ENCODE measurements around the gene RPL18.
"Not testable (repeated sequence)": the region's sequence is repeated elsewhere in the genome, so short reads cannot be mapped to it uniquely, and the experiment has no call there.

Gene RPL18

DNA sequence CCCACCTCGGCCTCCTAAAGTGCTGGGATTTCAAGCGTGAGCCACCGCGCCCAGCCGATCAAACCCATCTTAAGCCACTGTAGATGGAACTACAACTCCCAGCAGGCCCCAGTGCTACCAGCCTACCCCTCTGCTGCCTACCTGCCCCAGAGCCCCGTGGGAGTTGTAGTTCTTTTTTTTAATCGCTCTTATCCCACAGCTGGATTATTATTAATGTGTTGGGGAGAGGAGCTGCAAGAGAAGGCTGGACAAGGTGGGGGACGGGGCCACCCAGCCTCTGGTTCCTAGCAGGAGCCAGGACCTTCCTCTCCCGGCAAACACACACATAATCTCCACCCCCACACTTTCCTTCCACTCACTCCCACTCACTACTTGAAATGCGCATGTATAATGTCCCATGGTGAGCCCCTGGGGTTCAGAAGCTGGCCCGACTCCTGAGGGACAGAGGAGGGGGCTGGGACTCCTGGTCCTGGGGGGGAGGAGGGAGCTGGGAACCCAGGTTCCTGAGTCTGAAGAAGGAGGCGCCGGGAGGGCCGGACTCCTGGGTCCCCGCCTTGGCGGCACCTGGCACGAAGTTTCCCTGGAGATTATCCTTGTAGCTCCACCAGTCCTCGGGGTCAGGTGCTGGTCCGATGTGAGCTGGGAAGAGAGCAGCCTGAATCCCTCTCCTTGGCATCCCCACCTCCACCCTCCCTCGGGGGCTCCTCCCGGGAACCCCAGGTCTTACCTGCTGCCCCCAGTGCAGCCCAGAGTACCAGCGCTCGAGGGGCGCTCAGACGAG lies 26.1 kb upstream of the RPL18 start:
- DNase-seq (ENCODE audit: low read depth in 2 of 2): peak; percentile 37 to 63

DNA sequence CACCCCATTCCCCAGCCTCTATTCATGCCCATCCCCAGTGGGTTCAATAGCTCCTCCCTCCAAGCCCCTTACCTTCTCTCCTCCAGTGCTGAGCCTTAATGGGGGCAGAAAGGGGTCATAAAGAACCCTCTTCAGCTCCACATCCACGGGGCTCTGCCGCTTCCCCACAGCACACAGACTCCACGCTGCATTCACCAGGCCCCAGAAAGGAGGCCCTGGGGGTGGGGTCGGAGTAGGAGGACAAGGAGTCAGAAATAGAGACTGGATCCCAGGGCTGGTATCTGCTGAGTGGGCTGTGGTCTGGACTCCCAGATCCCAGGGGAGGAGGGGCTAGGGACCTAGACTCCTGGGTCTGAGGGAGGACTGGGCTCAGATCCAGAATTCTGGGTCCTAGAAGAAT lies 25.4 kb upstream of the RPL18 start:
- DNase-seq (ENCODE audit: low read depth in 2 of 2): no peak

DNA sequence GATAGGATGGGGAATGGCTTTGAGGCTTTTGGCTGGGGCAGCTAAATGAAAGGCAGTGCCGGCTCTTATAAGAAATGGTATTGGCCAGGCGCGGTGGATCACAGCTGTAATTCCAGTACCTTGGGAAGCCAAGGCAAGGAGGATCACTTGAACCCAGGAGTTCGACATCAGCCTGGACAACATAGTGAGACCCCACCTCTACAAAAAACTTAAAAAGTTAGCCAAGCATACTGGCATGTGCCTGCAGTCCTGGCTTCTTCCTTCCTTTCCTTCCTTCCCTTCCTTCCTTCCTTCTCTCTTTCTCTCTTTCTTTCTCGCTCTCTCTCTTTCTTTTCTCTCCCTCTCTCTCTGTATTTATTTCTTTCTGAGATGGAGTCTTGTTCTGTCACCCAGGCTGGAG lies 23.9 kb upstream of the RPL18 start:
- DNase-seq (ENCODE audit: low read depth in 2 of 2): no peak

DNA sequence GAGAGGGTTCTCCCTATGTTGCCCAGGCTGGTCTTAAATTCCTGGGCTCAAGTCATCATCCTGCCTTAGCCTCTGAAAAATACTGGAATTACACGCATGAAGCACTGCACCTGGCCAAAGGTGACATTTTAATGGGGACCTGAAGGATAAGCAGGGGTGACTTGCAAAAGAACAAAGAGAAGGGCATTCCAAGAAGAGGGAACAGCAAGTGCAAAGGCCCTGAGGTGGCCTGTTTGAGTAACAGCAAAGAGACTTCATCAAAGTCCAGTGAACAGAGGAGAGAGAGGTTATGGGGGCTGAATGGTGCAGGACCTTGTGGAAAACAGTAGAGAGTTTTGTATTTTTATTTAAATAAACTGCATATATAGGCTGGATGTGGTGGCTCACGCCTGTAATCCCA lies 22.9 kb upstream of the RPL18 start:
- no peak for DNase-seq (ENCODE audit: low read depth in 2 of 2)

DNA sequence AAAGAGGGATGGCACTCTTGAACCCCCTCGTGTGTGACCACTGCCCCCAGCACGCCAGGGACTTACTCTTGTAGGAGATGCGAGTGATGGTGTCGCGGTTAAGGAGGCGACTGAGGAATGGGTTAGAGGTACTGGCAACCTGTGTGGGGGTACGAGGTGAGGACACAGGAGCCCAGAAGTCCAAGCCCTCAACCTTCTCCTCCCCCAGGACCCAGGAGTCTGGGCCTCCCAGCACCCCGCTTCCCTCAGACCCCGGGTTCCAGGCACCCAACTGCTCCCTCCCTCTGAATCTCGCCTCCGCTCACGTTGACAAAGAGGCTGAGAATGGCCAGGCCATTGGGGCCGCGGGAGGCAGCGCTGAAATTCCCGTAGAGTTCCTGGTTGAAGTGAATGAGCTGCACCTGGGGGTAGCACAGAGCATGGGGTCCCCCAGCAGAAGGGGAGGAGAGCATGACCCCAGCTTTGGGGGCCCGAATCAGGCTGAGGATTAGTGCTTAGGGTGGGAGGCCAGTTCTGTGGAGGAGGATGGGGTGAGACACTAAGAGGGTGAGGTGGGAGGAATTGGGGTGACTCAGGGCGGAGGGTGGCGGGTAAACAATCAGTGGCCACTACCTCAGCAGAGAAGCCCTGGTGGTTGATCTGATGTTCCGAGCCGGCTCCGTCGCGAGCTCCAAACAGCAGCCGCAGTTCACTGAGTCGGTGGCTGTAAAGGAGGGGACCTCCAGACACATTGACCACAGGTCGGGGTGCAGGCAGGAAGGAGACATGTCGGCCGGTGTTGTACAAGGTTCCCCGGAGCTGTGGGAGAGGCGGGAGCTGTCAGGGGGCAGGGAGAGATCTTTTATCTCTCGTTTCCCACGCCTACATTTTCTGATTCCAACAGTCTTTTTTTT lies 20.8 kb upstream of the RPL18 start:
- DNase-seq (ENCODE audit: low read depth in 2 of 2): no peak

DNA sequence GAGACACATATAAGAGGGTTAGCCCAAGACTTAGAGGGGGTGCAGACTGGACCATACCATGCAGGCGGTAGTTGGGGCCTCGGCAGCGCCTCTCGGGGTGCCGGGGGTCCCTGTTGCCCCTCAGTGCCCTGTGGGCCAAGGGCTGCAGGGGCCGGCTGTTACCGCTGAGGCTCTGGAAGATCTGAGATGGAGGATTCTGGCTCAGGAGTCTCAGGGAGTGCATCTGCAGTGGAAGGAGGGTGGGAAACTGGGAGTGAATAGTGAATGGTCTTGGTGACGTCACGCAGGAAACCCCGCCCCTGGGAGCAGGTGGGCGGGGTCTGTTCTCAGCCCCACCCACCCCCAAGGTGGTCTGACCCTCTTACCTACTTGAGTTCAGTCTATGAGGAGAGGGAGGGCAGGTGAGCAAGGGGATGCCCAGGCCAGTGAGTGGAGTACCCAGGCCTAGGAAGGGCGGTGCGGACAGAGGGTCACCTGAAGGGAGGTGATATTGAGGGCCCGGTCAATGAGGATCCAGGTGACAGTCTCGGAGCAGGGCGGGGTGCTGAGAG lies 19.9 kb upstream of the RPL18 start:
- no peak for DNase-seq (ENCODE audit: low read depth in 2 of 2)

DNA sequence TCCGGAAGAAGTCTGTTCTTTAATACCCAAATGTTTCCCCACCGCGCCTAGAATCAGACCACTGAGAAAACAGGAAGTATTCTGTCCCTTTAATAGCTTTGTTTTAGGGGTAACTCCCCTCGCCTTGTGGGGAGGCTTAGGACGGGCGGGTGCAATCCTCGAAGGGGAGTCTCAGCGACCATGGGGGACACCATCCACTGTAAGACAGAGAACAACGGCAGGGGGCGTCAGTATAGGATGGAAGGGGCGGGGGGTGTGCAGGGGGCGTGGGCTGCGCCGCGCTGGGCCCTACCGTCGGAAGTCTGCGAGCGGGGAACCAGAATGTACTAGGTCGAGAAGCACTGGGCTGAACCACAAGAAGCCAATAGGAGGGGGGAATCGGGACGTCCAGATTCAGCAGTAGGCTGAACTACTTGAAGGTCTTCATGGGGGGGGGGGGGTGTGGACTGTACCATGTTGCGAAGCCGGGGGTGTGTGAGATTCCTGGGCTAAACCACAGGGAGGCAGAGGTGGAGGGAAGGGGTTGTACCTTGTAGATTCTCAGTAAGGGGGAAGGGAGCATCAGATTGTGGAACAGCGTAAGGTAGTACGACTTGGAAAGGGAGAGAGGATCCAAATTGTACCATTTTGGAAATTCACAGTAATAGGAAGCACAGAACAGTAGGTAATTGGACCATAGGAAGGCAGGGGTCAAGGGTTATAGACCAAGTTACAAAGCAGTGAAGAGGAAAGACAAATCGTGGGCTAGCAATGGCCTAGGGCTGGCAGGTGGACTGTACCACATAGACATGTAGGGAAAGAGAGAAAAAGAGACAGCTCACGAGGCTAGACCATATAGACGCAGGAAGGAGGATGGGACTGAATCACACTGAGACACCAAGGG lies 19.2 kb upstream of the RPL18 start:
- peak; percentile 62 to 69 for DNase-seq (ENCODE audit: low read depth in 2 of 2)

DNA sequence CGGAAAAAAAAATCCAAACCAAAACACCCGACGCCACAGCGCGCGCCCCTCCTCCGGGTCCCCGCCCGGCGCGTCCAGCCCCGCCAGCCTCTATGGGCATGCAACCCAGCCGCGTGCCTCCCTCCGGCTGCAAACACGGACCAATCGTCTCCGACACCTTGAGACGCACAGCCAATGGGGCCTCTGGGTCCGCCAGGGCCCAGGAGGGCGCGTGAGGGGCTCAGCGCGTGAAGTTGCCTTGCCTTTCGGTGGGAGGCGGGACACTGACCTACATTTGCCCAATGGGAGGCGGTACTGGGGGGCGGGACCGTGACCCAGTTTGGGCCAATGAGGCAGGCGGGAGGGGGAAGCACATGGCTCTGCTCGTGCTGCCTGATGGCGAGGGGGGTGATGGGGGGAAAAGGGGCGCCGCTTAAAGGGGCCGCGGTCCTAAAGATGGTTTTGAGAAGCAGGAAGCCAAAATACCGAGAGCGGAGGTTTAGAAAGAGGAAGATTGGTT lies 18.5 kb upstream of the RPL18 start:
- peak; percentile 99 to 100 for DNase-seq (ENCODE audit: low read depth in 2 of 2)

DNA sequence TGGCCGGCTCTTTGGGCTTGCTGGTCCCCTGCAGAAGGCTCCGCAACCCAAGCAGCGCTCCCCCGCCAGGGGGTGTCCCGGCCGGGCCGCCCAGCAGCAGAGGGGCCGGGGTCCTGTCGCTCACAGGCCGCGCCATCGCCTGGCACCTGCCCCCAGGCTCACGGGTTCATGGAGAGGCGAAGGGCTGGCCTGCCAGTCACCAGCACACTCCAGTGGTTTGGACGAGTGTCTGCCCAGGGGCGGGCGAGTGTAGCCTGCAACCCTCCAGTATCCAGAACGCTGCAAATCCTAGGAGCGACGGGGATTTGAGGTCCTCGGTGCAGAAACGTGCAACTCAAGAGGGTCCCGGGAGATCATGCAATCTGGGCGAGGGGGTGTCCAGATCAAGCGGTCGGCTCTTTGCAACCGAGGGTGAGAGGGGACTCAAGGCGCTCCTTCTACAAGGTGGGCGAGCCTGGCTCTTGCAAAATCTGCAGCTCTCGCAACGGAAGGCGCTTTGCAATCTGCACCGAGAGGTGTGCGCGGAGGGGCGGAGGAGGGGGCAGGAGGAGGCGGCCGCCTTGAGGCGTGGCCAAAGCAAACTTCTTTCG lies 18.0 kb upstream of the RPL18 start, which contains the start of gene DBP:
Gene DBP (minus strand): TSS at position 521 of the 590 bp plus-strand sequence. CDS start 385 bp downstream, at position 136.
- DNase-seq (ENCODE audit: low read depth in 2 of 2): no peak

DNA sequence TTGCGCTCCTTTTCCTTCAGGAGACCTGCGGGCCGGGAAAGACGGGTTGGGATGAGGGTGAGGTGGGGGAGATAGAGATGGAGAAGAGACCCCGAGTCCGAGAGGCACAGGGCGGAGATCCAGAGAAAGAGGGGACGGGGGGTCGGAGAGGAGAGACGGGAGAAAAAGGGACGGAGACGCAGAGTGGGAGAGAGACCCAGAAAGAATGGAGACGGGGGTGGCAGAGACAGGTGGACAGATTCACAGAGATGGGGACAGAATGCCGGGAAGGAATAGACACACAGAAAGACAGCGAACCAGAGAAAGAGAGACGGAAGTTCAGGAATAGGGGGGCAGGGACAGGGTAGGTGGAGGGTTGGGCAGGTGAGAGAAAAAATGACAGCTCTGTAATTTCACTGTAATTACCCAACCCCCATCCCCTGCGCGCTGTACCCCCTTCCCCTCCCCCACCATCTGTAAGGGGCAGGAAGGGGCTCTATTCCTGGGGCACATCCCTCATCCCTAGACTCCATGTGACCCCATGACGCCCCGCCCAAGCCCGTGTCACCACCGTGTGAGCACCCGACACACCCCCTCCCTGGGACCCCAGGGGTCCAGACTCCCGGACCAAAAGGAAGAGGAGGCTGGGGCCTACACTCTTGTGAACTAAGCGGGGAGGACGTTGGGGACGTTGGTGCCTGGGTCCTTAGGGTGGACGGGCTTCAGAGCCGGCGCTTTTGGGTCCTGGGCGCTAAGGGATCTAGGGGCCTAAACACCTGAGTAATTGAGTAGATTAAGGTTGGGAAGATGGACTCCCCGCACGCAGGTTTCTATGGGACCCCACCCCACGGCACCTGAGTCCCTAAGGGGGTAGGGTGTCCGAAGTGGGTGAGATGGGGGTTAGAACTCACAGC lies 17.2 kb upstream of the RPL18 start:
- DNase-seq (ENCODE audit: low read depth in 2 of 2): no peak

DNA sequence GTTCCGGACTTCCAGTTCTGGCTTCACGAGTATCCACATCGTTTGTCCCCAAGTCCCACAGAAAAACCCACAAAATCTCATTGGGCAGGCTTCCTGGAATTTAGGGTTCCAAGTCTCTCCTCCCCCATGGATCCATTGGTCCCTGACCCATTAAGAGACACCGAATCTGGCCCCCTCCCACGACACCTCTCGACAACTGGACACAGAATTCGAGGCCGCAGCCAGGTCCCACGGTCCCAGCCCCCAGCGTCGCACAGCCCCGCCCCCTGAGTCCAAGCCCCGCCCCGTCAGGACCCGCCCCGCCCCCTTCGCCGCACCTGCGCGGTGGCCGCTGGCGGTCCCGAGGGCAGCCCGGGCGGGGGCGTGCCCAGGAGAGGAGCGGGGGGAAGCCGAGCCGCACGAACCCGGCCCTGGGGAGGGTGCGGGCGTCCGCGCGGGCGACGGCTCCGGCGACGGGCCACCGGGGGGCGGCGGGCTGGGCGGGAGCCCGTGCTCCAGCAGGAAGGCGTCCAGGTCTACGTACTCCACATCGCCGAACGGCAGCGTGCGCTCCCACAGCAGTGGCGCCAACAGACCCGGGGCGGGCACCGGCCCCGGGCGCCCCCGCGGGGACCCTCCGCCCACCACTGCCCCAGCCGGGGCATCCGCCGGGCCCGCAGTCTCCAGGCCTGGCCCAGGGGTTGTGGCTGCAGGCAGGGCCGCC lies 16.4 kb upstream of the RPL18 start:
- peak; percentile 56 to 68 for DNase-seq (ENCODE audit: low read depth in 2 of 2)

DNA sequence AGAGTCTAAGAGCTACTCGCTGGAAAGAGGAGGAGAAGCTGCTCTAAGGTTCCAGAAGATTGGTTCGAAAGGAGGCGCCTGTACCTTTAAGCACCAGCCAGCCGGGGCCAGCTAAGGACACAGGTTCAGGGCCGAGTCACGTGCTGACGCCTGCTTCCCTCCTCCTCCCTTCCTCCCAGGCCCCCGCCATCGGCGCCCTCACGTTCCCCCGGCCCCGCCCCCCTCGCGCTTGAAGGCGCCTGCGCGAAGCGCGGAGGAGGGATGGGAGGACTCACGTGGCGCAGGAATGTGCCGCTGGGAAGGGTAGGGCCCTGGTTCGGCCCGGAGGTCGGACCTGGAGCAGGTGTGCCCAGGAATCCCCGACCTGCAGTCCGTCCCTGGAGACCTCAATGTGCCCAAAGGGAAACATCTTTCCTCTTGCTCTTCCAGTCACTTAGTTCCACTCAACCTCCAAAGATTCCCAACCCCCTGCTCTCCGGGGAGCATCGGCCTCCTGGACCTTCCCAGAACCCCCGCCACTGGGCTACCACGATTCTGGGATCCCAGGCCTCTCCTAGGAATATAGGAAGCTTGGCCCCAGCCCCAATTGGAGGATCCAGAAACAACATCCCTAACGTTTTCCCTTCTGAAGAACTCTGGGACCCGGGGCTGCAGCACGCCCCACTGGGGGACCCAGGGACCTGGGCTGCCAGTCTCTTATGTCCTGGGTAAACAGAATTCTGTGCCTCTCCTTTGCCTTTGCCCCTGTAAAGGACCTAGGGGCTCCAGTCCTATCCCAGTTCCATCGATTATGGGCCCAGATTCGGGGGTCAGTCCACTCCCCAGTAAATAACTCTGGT lies 15.7 kb upstream of the RPL18 start:
- peak; percentile 78 to 82 for DNase-seq (ENCODE audit: low read depth in 2 of 2)

DNA sequence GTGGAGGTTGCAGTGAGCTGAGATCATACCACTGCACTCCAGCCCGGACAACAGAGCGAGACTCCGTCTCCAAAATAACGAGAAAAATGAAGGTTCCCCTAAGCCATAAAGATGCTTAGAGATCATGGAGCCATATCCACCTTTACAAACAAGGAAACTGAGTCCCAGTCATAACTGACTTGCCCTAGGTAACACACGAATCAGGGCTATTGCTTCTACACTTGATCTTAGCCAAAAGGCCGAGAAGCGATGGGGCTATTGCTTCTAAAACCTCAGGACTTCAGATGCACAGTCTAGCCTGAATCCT lies 15.0 kb upstream of the RPL18 start:
- DNase-seq (ENCODE audit: low read depth in 2 of 2): no peak

DNA sequence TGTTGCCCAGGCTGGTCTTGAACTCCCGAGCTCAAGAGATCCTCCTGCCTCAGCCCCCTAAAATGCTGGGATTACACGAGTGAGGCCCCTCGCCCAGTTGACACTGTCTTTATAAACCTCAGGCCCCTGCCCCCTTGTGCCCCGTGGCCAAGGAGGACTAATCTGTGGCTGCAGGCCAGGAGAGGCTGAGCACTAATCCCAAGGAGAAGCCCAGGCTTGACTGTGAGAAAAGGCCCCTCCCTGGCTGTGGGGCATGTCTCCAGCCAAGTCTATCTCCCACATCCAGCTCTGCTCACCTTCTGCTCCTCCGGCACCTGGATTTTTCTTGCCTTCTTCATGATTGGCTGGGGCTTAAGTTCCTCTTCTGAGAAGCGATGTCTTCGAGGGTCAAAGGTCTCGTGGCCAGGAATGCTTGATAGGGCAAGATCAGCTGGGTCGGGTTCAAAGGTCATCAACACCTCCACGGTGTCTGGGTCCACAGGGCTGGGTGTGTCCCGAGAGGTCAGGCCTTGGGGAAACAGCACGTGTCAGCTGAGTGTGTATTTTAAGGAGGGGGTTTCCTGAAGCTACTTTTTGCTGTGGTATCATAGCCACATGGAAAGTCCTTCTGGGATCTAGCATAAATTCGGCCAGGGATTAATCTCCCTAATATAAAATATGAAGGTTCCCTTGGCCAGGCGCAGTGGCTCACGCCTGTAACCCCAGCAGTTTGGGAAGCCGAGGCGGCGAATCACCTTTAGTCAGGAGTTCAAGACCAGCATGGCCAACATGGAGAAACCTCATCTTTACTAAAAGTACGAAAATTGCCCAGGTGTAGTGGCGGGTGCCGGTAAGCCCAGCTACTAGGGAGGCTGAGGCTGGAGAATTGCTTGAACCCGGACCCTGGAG lies 14.4 kb upstream of the RPL18 start:
- DNase-seq (ENCODE audit: low read depth in 2 of 2): no peak

DNA sequence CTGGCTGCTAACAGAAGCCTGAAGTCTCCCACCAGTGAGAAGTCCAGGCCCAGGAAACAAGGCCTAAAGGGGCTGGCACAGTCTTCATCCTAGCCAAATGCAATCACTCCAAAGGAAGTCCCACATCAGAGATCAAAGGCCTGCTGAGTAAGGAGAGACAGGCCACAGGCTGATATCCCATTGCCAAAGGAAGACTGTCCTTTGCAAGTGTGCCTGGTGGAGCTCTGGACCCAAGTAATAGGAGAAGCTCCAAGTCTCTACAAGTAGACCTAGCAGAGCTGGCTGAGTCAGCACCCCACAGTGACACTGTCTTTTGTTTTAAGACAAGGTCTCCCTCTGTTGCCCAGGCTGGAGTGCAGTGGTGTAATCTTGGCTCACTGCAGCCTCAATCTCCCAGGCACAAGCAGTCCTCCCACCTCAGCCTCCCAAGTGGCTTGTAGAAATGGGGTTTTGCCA lies 13.7 kb upstream of the RPL18 start:
- no peak for DNase-seq (ENCODE audit: low read depth in 2 of 2)

DNA sequence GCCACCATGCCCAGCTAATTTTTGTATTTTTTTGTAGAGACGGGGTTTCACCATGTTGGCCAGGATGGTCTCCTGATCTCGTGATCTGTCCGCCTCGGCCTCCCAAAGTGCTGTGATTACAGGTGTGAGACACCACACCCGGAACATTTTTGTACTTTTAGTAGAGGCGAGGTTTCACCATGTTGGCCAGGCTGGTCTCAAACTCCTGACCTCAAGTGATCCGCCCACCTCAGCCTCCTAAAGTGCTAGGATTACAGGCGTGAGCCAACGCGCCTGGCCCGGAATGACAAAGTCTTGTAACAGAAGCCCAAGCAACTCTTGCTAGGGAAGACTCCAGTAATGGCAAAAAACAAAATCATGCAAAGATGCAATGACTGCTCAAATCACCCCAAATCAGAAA lies 13.3 kb upstream of the RPL18 start:
- not testable (repeated sequence) for DNase-seq (ENCODE audit: low read depth in 2 of 2)

DNA sequence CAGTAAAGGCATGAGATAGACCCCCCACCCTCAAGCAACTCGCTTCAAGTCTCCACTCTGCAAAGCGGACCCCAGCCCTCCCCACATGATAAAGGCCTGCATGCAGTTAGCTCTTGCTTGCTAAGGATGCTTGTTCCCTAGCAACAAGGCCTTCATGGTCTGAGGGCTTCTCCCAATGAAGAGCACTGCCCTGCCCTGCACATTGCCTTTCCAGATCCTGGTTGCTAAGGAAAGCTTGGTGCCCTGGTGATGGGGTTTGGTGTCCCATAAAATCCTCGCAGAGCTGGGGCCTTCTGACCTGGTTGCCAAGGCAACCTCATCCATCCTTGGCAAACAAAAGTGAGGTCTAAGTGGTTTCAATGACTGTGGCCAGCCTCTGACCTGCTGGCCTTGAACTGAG lies 12.2 kb upstream of the RPL18 start:
- DNase-seq (ENCODE audit: low read depth in 2 of 2): no peak
